Central memory CD8-positive, alpha-beta T cell (primary cell): ENCODE results near the gene BRD4.

Experiments used
- ATAC-seq: fragments of 150-1000 bp; cut with Tn5 transposase; replicated peaks from 2 replicates; pipeline ENCODE4 v1.10.0; 2022; ENCODE audit warnings: mild to moderate bottlenecking, moderate FRiP score, moderate number of reproducible peaks; ENCODE audit not compliant: poor library complexity, severe bottlenecking; ENCODE audit errors: extremely low read depth
- DNase-seq, 2 donors: peaks; one replicate each; pipeline ENCODE4 v3.0.0; 2021; ENCODE audit warnings: low spot score in 2 of 2
- H3K27ac Mint-ChIP-seq: one replicate; pipeline ENCODE4 v1.8.0; 2022; ENCODE audit warnings: low read depth, mild to moderate bottlenecking, moderate library complexity, mixed read lengths
- H3K27me3 Mint-ChIP-seq: one replicate; pipeline ENCODE4 v1.8.0; 2022; ENCODE audit warnings: mixed read lengths
- H3K36me3 Mint-ChIP-seq: one replicate; pipeline ENCODE4 v1.8.0; 2022; ENCODE audit warnings: mild to moderate bottlenecking, moderate library complexity, mixed read lengths; ENCODE audit not compliant: insufficient read depth
- H3K4me1 Mint-ChIP-seq: one replicate; pipeline ENCODE4 v1.8.0; 2022; ENCODE audit warnings: mixed read lengths
- H3K4me3 Mint-ChIP-seq: one replicate; pipeline ENCODE4 v1.8.0; 2022; ENCODE audit warnings: mild to moderate bottlenecking, moderate library complexity, mixed read lengths
- H3K9me3 Mint-ChIP-seq: one replicate; pipeline ENCODE4 v1.8.0; 2022; ENCODE audit warnings: mixed read lengths

Gene BRD4

DNA sequence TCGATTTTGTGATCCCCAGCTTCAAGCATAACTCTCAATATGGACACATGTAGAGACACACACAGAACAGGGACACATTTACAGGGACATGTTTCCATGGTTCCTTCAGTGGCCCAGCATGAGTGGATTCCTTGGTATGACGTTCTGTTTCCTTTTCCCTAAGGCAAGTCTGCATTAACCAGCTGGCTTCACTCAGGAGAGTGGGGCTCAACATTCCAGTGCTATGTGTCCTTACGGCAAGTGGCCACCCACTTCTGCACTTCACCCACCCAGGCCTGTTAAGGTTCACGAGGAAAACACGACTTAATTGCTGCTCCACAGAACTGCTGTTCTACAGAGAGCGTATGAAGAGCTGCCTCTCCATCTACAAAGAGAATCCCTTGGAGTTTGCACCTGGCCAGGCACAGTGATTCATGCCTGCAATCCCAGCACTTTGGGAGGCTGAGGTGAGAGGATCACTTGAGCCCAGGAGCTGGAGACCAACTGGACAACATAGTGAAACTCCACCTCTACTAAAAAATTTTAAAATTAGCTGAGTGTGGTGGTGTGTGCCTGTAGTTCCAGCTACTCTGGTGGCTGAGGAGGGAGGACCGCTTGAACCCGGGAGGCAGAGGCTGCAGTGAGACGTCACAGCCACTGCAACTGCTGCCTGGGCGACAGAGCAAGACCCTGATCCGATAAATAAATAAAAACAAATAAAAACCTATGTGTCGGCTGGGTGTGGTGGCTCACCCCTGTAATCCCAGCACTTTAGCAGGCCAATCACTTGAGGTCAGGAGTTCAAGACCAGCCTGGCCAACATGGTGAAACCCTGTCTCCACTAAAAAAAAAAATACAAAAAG lies 32.5 kb downstream of the BRD4 start:
- Mint-ChIP-seq H3K36me3 (peaks cover 21% of the 10 kb centered on the region), H3K4me3 (peak overlapping the region; percentile 48), H3K9me3 (no peaks in the 10 kb centered on the region), H3K27me3 (no peaks in the 10 kb centered on the region), H3K4me1 (peaks cover 88% of the 10 kb centered on the region), H3K27ac (peak overlapping the region; percentile 83)
- DNase-seq = no peak
- no peak for ATAC-seq

DNA sequence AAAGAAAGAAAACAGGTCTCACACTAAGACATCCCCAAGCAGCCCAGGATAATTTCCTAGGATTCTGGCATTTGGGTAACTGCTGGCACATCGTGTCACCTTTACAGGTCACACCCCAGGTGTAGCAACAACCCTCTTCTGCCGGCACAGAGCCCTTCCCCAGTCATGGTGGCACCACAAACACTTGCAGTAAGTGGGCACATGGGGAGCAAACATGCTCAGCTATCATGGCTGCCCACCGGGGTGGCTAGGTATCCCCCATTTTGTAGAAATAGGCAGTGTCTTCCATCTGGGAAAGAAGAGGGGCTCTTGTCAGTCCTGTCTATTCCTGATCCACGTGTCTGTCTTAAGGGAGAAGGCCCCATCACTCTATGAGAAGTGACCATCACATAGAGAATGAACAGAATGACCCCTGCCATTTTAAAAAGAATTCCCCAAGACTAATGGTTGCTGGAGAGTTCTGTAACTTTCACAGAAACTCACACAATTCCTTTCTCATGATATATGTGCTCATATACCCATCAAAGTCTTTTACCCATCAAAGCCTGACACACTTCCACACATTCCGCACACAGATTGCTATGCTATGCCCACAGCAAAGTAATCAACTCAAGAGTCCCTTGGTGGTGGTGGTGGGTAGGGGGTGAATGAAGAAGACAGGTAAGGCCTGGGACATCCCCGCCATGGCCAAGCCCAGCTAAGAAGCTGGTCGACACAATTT lies 33.3 kb downstream of the BRD4 start:
- Mint-ChIP-seq H3K4me1 (peaks cover 87% of the 10 kb centered on the region), H3K4me3 (peak overlapping the region; percentile 48), H3K9me3 (no peaks in the 10 kb centered on the region), H3K27ac (peak overlapping the region; percentile 14), H3K36me3 (peaks cover 16% of the 10 kb centered on the region), H3K27me3 (no peaks in the 10 kb centered on the region)
- DNase-seq (no peak), ATAC-seq (no peak)

DNA sequence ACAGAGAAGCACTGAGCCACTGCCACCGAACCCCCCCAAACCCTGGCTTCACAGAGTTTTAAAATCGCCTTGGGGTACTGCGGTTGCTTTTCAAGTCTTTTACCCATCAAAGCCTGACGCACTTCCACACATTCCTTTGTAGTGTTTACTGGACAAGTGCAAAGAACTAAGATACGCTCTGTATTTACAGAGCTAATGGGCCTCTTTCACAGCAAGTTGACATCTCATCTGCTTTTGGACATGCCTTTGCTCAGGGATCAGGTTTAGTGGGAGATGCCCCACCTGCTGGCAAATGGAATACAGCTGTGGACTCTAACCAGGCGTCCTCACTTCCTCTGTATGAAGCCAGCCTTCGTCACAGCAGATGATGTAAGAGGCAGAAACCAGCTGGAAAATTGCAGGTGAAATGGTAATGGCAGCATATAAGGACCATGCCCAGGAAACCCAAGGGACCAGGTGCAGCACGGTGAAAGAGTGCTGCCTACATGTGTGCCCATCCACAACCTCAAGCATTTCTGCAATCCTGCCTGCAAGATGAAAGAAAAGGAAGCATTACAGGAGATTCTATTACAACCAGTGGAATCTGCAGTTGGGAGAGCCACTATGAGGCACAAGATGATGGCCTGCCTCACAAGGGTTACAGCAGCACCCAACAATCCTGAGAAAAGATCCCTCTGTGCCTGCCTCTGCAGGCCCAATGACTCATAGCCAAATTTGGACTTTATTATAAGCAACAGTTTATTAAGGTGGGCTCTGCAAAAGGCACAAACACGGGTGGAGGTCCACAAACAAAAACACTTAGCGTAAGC lies 34.7 kb downstream of the BRD4 start:
- ATAC-seq (peak; percentile 16), DNase-seq (no peak)
- peak overlapping the region; percentile 48 for H3K4me3 Mint-ChIP-seq
- H3K4me1 Mint-ChIP-seq = peaks cover 87% of the 10 kb centered on the region
- no peaks in the 10 kb centered on the region for H3K27me3 Mint-ChIP-seq
- H3K9me3 Mint-ChIP-seq = no peaks in the 10 kb centered on the region
- peaks cover 14% of the 10 kb centered on the region for H3K36me3 Mint-ChIP-seq
- H3K27ac Mint-ChIP-seq = peak overlapping the region; percentile 65

DNA sequence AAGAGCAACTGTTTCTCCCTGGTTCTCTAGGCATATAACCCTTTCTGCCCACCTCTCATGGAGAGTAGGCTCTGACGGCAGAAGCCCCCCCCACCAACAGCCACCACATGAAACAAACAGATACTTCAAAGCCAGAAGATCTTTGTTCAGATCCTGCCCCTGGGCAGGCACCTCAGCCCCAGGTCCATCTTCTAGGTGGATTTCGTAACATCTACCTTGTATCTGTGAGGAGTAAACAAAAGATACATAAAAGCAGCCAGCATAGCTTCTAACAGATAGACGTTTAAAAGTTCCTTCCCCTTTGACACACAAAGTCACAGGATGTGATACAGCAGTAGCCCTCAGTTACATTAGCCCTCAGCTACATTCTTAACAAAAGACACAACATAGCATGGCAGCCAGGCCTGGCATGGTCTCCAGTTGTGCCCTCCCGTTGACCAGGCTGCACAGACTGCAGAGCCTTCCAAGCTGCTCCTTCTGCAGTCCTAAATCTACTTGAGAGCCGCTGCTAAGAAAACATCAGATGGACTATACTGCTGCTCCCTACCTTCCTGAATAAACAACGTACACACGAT lies 35.4 kb downstream of the BRD4 start:
- Mint-ChIP-seq H3K27me3 (no peaks in the 10 kb centered on the region), H3K4me1 (peaks cover 88% of the 10 kb centered on the region), H3K4me3 (peak overlapping the region; percentile 48), H3K36me3 (peaks cover 13% of the 10 kb centered on the region), H3K9me3 (no peaks in the 10 kb centered on the region), H3K27ac (peak overlapping the region; percentile 65)
- DNase-seq (no peak), ATAC-seq (peak; percentile 36)

DNA sequence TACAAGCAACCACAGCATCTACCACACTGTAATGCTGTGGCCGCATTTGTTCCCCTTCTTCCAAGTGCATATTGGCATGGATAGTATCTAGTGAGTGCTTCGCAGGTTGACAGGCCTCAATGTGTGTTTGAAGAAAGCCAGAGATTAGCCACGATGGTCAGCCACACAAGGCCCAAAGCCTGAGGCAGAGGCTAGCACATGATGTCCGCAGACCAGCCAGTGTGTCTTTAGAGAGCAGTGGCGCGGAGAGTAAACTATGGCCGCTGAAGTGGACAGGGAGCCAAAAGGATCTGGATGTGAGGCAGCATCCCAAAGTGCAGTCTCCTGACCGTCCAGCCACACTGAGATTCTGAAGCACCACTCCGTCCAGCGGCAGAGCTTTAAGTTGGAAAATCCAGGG lies 36.0 kb downstream of the BRD4 start:
- Mint-ChIP-seq H3K27me3 (no peaks in the 10 kb centered on the region), H3K27ac (peak overlapping the region; percentile 65), H3K4me3 (peak overlapping the region; percentile 48), H3K9me3 (no peaks in the 10 kb centered on the region), H3K4me1 (peaks cover 93% of the 10 kb centered on the region), H3K36me3 (peaks cover 12% of the 10 kb centered on the region)
- ATAC-seq = no peak
- no peak for DNase-seq

DNA sequence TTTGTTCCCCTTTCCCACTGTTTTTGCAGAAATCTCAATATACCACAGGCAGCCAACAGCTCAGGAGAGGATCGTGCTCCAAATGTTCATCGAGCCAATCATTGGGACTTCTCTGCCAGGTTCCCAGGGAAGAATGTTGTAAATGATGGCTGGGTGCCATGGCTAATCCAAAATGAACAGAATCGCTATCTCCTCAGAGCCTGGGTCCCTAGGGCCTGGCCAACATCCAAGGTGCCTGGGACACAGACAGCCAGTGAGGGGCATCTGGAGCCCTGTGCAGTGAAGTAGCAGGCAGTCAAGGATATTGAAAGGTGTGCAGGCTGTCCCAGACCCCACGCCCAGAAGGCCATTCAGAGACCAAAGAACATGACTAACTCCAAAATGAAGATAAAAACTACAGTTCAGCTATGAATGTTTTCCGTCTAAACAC lies 37.8 kb downstream of the BRD4 start:
- H3K9me3 Mint-ChIP-seq = no peaks in the 10 kb centered on the region
- H3K4me1 Mint-ChIP-seq = peaks cover 94% of the 10 kb centered on the region
- no peak for ATAC-seq
- H3K27ac Mint-ChIP-seq = no peak overlapping the region
- H3K27me3 Mint-ChIP-seq = no peaks in the 10 kb centered on the region
- peaks cover 9% of the 10 kb centered on the region for H3K36me3 Mint-ChIP-seq
- H3K4me3 Mint-ChIP-seq = peak overlapping the region; percentile 23
- DNase-seq = no peak

DNA sequence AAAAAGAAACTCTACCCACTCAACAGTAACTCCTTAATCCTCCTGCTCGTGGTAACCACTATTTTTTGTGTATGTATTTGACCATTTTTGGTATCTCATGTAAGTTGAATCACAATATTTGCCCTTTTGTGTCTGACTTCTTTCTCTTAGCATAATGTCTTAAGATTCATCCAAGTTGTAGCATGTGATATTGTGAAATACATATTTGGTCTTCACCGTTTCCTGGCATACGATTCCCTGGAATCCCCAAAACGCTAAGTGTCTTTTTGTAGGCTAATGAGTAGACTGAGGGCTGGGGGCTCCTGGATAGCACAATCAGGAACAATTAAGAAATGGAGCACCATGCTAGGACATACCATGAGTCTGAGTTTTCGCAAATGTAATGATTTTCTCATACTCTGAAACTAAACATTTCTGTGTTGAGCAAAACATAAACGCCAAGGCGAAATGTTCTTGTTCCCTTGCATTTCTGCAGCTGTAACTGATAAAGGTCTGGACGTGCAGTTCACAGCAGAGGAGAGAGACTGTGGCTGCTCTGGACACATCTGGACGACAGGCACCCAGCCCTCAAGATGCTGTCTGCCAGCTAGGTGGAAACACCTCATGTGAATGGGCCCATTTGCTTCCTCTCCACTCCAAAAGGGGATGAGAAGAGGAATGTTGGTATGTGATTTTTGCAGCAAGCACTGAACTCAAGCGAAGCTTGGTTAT lies 38.4 kb downstream of the BRD4 start:
- H3K36me3 Mint-ChIP-seq = peaks cover 9% of the 10 kb centered on the region
- no peaks in the 10 kb centered on the region for H3K9me3 Mint-ChIP-seq
- DNase-seq (no peak), ATAC-seq (no peak)
- H3K27ac Mint-ChIP-seq = peak overlapping the region; percentile 75
- peaks cover 94% of the 10 kb centered on the region for H3K4me1 Mint-ChIP-seq
- no peaks in the 10 kb centered on the region for H3K27me3 Mint-ChIP-seq
- H3K4me3 Mint-ChIP-seq = peak overlapping the region; percentile 31

DNA sequence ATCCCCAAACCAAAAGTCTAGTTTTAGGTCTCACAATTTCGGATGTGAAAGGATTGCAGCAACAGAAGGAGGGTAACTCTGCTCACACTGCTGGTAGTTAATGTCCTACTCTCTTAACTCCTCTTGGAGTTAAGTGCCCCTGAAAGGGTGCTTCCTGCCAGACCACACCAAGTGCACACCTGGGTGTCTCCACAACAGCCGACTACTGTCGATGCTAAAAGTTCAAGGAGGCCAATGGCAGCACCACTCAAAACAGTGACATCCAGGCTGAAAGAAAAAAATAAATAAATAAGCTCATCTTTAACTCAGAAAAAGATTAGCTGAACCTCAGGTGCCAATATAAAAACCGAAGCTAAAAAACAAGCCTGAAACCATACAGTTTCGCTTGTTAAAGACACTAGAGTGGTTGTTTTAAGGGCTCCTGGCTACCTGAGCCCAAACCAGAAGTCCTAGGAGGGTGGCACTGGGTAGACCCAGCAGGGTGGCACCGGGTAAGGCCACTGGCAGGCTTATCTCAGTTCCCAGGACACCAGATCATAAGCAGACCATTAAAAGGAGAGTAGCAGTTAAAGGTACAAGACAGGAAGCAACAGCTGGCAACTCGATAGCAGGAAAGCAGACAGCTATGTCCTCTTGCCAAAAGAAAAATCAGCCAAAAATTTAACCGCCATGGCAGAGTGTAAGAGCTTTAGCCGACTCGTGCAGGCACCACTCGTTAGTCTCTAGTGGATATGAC lies 39.3 kb downstream of the BRD4 start:
- peak; percentile 33 for ATAC-seq
- peak overlapping the region; percentile 71 for H3K4me3 Mint-ChIP-seq
- H3K36me3 Mint-ChIP-seq = peaks cover 11% of the 10 kb centered on the region
- peaks cover 94% of the 10 kb centered on the region for H3K4me1 Mint-ChIP-seq
- H3K27me3 Mint-ChIP-seq = no peaks in the 10 kb centered on the region
- peak overlapping the region; percentile 75 for H3K27ac Mint-ChIP-seq
- no peaks in the 10 kb centered on the region for H3K9me3 Mint-ChIP-seq
- DNase-seq = no peak

DNA sequence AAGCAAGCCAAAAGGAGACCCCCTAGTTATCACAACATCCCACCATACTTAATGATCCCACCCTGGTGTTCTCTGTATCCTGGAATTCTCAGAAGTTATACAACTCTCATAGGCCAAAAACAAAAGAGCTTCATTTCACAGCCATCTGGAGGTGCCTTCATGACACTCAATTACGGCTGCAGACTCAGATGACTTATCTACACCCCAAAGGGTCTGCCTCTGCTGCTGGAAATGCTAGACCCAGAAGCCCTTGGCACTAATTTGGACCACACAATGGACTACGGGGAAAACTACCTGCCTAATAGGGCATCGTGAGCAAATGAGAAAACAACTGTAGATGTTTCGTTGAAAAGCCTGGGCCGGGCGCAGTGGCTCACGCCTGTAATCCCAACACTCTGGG lies 40.2 kb downstream of the BRD4 start:
- H3K27ac Mint-ChIP-seq = peak overlapping the region; percentile 75
- H3K36me3 Mint-ChIP-seq = peaks cover 10% of the 10 kb centered on the region
- H3K27me3 Mint-ChIP-seq = no peaks in the 10 kb centered on the region
- H3K9me3 Mint-ChIP-seq = no peaks in the 10 kb centered on the region
- ATAC-seq (no peak), DNase-seq (no peak)
- H3K4me1 Mint-ChIP-seq = peaks cover 94% of the 10 kb centered on the region
- H3K4me3 Mint-ChIP-seq = peak overlapping the region; percentile 71

DNA sequence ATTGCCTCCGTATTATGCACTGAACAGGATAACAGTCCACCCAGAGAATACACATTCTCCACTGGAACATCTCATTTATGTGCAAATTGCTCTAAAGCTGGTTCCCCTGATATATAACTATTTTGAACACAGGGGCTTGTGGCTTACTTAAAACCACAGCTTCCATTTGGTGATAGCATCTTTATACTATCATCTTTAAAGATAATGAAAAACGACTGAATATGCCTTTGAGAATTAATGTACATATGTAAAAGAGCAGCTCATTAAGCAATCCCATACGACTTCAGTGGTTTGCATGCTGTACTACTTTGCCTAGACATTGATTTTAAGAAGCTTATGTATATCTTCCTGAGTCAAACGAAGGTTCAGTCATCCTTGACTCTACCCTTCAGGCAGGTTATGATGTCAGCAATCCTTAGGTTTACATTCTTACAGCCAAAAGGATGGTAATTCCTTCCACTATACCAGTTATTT lies 40.8 kb downstream of the BRD4 start:
- peaks cover 89% of the 10 kb centered on the region for H3K4me1 Mint-ChIP-seq
- no peak for DNase-seq
- peak overlapping the region; percentile 75 for H3K27ac Mint-ChIP-seq
- no peak for ATAC-seq
- no peaks in the 10 kb centered on the region for H3K9me3 Mint-ChIP-seq
- H3K4me3 Mint-ChIP-seq = peak overlapping the region; percentile 71
- H3K36me3 Mint-ChIP-seq = peaks cover 7% of the 10 kb centered on the region
- H3K27me3 Mint-ChIP-seq = no peaks in the 10 kb centered on the region

DNA sequence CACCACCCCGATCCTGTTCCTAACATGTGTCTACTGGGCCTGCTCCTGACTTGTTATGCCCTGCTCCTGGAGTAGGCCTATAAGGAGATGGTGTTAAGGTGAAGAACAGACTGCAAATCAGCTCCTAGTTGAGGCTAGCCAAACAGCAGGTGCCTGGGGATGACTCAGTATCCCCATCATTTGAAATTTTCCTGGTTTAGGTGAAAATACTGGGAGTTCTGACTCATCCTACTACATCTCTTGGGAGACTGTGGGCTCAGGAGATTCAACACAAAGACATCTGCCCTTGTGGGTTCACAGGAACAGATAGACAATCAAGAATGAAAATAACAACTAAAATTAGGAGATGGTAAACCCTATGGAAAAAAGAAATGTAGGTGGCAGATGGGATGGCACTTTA lies 41.2 kb downstream of the BRD4 start:
- H3K36me3 Mint-ChIP-seq = peaks cover 3% of the 10 kb centered on the region
- H3K27ac Mint-ChIP-seq = no peak overlapping the region
- H3K4me3 Mint-ChIP-seq = peak overlapping the region; percentile 45
- ATAC-seq (no peak), DNase-seq (no peak)
- H3K9me3 Mint-ChIP-seq = no peaks in the 10 kb centered on the region
- no peaks in the 10 kb centered on the region for H3K27me3 Mint-ChIP-seq
- H3K4me1 Mint-ChIP-seq = peaks cover 87% of the 10 kb centered on the region
